Osteocyte (in vitro differentiated cells): Measurements from ENCODE around the gene IHH. TPM values are rescaled to one million over a fixed set of nuclear protein-coding genes. Genes with fewer than 3 reads are reported as not detected.
A peak's percentile ranks its signal among the peaks of the same experiment; 100 is the strongest.

ENCODE experiments used
- DNase-seq: peaks from one replicate; pipeline ENCODE4 v3.0.0; 2021; ENCODE audit warnings: mixed read lengths; ENCODE audit not compliant: unreplicated experiment; ENCODE audit errors: extremely low spot score
- H3K27ac Mint-ChIP-seq: one replicate; pipeline ENCODE4 v1.8.0; 2021; ENCODE audit warnings: mild to moderate bottlenecking, mixed read lengths; ENCODE audit not compliant: unreplicated experiment
- H3K27me3 Mint-ChIP-seq: one replicate; pipeline ENCODE4 v1.8.0; 2021; ENCODE audit warnings: mixed read lengths; ENCODE audit not compliant: unreplicated experiment
- H3K36me3 Mint-ChIP-seq: one replicate; pipeline ENCODE4 v1.8.0; 2021; ENCODE audit warnings: mixed read lengths; ENCODE audit not compliant: unreplicated experiment
- H3K4me1 Mint-ChIP-seq: one replicate; pipeline ENCODE4 v1.8.0; 2021; ENCODE audit warnings: mixed read lengths; ENCODE audit not compliant: unreplicated experiment
- H3K4me3 Mint-ChIP-seq: one replicate; pipeline ENCODE4 v1.8.0; 2021; ENCODE audit warnings: mild to moderate bottlenecking, moderate library complexity, mixed read lengths; ENCODE audit not compliant: unreplicated experiment
- H3K9me3 Mint-ChIP-seq: one replicate; pipeline ENCODE4 v1.8.0; 2021; ENCODE audit warnings: mixed read lengths; ENCODE audit not compliant: unreplicated experiment
- CTCF ChIP-seq: fragments of 200-600 bp; sonication (generic); IDR thresholded peaks from 2 replicates; pipeline ENCODE4 v1.5.0; 2021; ENCODE audit warnings: antibody characterized with exemption, mild to moderate bottlenecking, moderate library complexity
- total RNA-seq: library from RNA; stranded (reverse); gene quantifications from 2 replicates; pipeline ENCODE4 v1.2.1, GENCODE V29; 2021

The IHH gene
- total RNA-seq, 1 donor from 2014 or later: not detected

DNA sequence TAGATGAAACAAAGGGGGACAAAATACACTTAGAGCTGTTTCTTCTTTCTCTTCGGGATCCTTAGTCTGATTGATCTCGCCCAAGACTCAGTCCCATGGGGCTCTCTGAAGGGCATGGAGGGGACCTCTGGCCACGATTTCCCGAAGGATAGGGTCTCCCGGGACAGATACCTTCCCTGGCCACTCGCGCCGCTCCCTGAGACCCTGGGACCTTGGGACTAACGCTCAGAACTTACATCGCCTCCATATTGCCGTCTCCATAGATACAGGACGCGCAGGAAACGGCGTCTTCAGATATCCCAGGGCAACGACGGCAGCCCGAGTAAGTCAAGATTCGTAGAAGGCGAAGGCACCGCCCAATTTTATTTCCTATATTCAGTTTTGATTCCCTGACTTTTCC lies 19.5 kb downstream of the IHH start, which contains the start of gene CFAP65:
Gene CFAP65 (minus strand): TSS at position 265 of the 400 bp plus-strand sequence. CDS start 2,468 bp downstream, outside the sequence.
- TF ChIP-seq CTCF: no peak
- DNase-seq: no peak
- H3K9me3 Mint-ChIP-seq: no peaks in the 10 kb centered on the region
- H3K4me1 Mint-ChIP-seq: peaks cover 5% of the 10 kb centered on the region
- peaks cover 61% of the 10 kb centered on the region for H3K27me3 Mint-ChIP-seq
- no peak within 1 kb of the TSS for H3K27ac Mint-ChIP-seq
- no peaks in the 10 kb centered on the region for H3K36me3 Mint-ChIP-seq
- peak within 1 kb of the TSS; percentile 68 for H3K4me3 Mint-ChIP-seq

DNA sequence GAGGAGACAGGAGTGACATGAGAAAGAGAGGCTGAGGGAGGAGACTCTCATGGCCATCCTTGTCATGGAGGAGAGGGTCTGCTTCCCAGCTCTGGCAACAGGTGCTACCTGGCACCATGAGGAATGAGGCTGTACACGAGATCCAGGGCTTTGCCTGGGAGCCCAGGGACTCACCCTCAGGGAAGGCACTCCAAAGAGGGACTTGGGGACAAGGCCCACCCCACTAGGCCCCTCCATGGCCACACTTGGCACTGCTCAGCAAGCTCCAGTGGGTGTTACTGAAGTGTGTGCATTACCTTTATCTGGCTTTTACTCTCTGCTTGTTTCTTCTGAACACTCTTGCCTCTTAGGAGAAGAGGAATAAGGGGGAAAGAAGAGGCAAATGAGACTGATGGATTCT lies 22.1 kb downstream of the IHH start:
- TF ChIP-seq CTCF: no peak
- Mint-ChIP-seq H3K27ac (no peak overlapping the region), H3K4me1 (peaks cover 5% of the 10 kb centered on the region), H3K4me3 (no peak overlapping the region), H3K27me3 (peaks cover 79% of the 10 kb centered on the region), H3K9me3 (no peaks in the 10 kb centered on the region), H3K36me3 (no peaks in the 10 kb centered on the region)
- no peak for DNase-seq

DNA sequence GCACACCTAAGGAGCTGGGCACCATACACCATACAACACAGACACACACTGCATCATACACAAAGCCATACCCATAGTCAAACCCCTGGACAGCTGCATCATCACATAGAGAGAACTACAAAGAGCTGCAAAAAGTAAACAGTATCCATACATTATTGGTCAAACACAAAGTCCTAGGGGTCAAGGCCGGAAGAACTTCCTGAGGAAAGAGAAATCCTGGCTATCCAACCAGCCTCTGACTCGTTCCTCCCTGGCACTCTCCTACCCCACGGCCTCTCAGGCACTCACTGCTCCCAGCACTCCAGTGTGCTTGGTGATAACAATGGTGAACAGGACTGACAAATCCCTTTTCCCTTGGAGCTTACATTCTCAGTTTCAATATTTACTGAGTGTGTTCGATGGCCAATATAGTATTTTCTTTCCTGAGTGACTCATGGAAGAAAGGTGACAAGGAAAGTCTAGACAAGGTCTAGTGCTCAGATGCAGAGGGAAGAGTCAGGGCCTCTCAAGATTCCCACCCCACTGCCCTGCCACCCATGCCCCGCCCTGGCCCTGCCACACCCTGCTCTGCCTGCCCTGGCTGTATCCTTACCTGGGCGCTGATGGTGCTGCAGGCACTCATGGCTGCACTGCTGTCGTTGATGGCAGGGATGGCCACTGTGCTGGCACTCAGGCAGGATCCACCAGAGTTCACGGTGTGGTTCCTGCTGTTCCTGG lies 22.8 kb downstream of the IHH start:
- Mint-ChIP-seq H3K27ac (no peak overlapping the region), H3K4me3 (no peak overlapping the region), H3K36me3 (no peaks in the 10 kb centered on the region), H3K9me3 (no peaks in the 10 kb centered on the region), H3K4me1 (peaks cover 5% of the 10 kb centered on the region), H3K27me3 (peaks cover 79% of the 10 kb centered on the region)
- no peak for TF ChIP-seq CTCF
- DNase-seq: no peak

DNA sequence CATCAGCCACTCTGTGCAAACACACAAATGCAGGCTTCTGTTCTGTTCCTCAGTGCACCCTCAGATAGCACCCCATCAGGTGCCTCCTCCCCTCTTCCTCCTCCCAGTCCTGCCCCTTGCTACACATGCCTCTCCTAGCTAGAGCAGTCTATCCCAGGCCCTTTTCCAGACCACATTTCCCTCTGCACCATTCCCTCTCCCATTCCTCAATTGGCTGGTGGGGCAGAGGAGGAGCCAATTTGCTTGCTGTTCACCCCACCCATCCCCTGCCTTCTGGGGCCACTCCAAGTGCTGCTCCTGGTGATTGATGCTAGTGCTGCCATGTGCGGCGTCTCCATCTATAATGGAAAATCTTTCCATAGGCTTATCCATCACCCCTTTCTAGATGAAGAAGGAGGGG lies 24.8 kb downstream of the IHH start:
- no peak for TF ChIP-seq CTCF
- H3K9me3 Mint-ChIP-seq: no peaks in the 10 kb centered on the region
- H3K27me3 Mint-ChIP-seq: peaks cover 73% of the 10 kb centered on the region
- DNase-seq: no peak
- no peak overlapping the region for H3K4me3 Mint-ChIP-seq
- H3K4me1 Mint-ChIP-seq: peaks cover under 1% of the 10 kb centered on the region
- no peaks in the 10 kb centered on the region for H3K36me3 Mint-ChIP-seq
- no peak overlapping the region for H3K27ac Mint-ChIP-seq

DNA sequence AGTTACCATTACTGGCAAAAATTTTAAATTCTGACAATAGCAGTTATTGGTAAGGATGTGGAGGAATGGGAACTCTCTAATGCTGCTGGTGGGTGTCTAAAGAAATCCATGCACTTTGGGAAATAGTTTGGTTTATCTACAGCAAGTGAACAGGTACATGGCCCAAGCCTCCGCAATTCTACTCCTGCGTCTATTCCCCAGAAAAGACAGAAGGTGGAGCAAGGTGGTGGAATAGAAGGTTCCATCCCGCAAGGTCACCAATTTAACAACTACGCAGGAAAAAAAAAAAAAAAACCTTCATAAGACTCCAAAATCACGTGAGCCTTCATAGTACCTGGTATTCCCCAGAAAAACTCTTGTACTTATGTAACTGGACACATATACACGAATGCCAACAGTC lies 25.9 kb downstream of the IHH start:
- TF ChIP-seq CTCF: no peak
- no peaks in the 10 kb centered on the region for H3K9me3 Mint-ChIP-seq
- peaks cover 63% of the 10 kb centered on the region for H3K27me3 Mint-ChIP-seq
- H3K4me1 Mint-ChIP-seq: no peaks in the 10 kb centered on the region
- no peaks in the 10 kb centered on the region for H3K36me3 Mint-ChIP-seq
- H3K4me3 Mint-ChIP-seq: no peak overlapping the region
- H3K27ac Mint-ChIP-seq: no peak overlapping the region
- DNase-seq: no peak
